HG02970 (cell line): ENCODE results near the gene MAD1L1.

Source experiments
- ATAC-seq: cut with Tn5 transposase; IDR thresholded peaks from one replicate; pipeline ENCODE4 v1.9.1; 2021; ENCODE audit warnings: mild to moderate bottlenecking, moderate library complexity, moderate number of reproducible peaks; ENCODE audit not compliant: unreplicated experiment, low FRiP score

Gene MAD1L1

GRCh38 chr7:2023877-2024566 lies 208.7 kb downstream of the MAD1L1 start:
- no peak for ATAC-seq

- ATAC-seq, result no peak
Observed at GRCh38 chr7:2022737-2023250, 210.0 kb downstream of the MAD1L1 start.

- no peak for ATAC-seq
Observed at GRCh38 chr7:2022021-2022409, 210.7 kb downstream of the MAD1L1 start.

GRCh38 chr7:2019711-2020511 lies 212.8 kb downstream of the MAD1L1 start:
- no peak for ATAC-seq

- ATAC-seq, result no peak
Observed at GRCh38 chr7:2019461-2019710, 213.4 kb downstream of the MAD1L1 start.

GRCh38 chr7:2018569-2019460 lies 213.9 kb downstream of the MAD1L1 start:
- no peak for ATAC-seq

- ATAC-seq, result no peak
Observed at GRCh38 chr7:2017914-2018568, 214.7 kb downstream of the MAD1L1 start.

- no peak for ATAC-seq
Observed at GRCh38 chr7:2017481-2017891, 215.3 kb downstream of the MAD1L1 start.

- ATAC-seq, result no peak
Observed at GRCh38 chr7:2016761-2017480, 215.8 kb downstream of the MAD1L1 start.

- no peak for ATAC-seq
Observed at GRCh38 chr7:2016021-2016631, 216.6 kb downstream of the MAD1L1 start.

- ATAC-seq, result no peak
Observed at GRCh38 chr7:2015251-2015871, 217.4 kb downstream of the MAD1L1 start.

- no peak for ATAC-seq
Observed at GRCh38 chr7:2014391-2015241, 218.1 kb downstream of the MAD1L1 start.

- no peak for ATAC-seq
Observed at GRCh38 chr7:2013381-2014311, 219.1 kb downstream of the MAD1L1 start.

GRCh38 chr7:2012981-2013380 lies 219.8 kb downstream of the MAD1L1 start:
- no peak for ATAC-seq

- no peak for ATAC-seq
Observed at GRCh38 chr7:2012044-2012900, 220.5 kb downstream of the MAD1L1 start.
